Kidney epithelial cell (primary cell): ENCODE data around the gene PFDN1. TPM values are rescaled to one million over a fixed set of nuclear protein-coding genes. Genes with fewer than 3 reads are reported as not detected.

Experiments used
- DNase-seq: peaks from one replicate; pipeline ENCODE4 v3.0.0-alpha.2; 2010; ENCODE audit warnings: low read depth
- H3K27me3 ChIP-seq: 2 replicates; pipeline ENCODE4 v1.6.0; 2011; ENCODE audit warnings: low read length; ENCODE audit not compliant: control insufficient read depth, insufficient read depth
- H3K36me3 ChIP-seq: 2 replicates; pipeline ENCODE4 v1.5.1; 2011; ENCODE audit warnings: low read length; ENCODE audit not compliant: control insufficient read depth, insufficient read depth
- H3K4me3 ChIP-seq: 2 replicates; pipeline ENCODE4 v1.5.1; 2011; ENCODE audit warnings: low read depth, mild to moderate bottlenecking, control low read depth, low read length
- total RNA-seq: library from RNA; depleted of rRNA; stranded (reverse); fragments of >200 nt; gene quantifications from 2 replicates; pipeline ENCODE4 v1.2.3, GENCODE V29; 2015
- TF ChIP-seq, protein P1 (sequence below): IDR thresholded peaks from 2 replicates; pipeline ENCODE4 v1.5.1; 2011; ENCODE audit warnings: mild to moderate bottlenecking, moderate library complexity, low read length, control low read depth, inconsistent platforms; ENCODE audit not compliant: insufficient read depth, poor library complexity, severe bottlenecking

Gene PFDN1
- total RNA-seq, 1 donor from 2014 or later: 124 TPM

DNA sequence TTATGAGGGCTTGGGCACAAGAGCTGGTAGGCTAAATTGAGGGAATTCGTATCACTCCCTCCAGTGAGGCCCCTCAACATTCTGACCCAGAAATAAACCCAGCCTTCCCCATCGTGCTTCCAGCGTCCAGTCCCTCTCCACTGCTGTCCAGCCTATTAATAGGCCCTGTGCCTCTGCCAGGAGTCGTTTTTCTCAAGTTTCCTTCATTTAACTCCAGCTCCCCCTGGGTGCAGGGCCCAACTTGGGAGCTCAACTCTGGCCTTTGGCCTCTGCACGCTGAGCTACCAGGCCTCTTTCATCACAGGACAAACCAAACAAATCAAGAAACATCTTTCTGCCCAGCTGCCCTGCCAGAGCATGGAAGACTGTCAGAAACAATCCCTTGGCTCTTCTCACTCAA, 33.5 kb upstream of the PFDN1 start:
- TF ChIP-seq, protein P1, sequence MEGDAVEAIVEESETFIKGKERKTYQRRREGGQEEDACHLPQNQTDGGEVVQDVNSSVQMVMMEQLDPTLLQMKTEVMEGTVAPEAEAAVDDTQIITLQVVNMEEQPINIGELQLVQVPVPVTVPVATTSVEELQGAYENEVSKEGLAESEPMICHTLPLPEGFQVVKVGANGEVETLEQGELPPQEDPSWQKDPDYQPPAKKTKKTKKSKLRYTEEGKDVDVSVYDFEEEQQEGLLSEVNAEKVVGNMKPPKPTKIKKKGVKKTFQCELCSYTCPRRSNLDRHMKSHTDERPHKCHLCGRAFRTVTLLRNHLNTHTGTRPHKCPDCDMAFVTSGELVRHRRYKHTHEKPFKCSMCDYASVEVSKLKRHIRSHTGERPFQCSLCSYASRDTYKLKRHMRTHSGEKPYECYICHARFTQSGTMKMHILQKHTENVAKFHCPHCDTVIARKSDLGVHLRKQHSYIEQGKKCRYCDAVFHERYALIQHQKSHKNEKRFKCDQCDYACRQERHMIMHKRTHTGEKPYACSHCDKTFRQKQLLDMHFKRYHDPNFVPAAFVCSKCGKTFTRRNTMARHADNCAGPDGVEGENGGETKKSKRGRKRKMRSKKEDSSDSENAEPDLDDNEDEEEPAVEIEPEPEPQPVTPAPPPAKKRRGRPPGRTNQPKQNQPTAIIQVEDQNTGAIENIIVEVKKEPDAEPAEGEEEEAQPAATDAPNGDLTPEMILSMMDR: no peak
- Histone ChIP-seq H3K4me3 (no peak overlapping the region), H3K27me3 (no peaks in the 10 kb centered on the region), H3K36me3 (peaks cover 1% of the 10 kb centered on the region)
- no peak for DNase-seq

DNA sequence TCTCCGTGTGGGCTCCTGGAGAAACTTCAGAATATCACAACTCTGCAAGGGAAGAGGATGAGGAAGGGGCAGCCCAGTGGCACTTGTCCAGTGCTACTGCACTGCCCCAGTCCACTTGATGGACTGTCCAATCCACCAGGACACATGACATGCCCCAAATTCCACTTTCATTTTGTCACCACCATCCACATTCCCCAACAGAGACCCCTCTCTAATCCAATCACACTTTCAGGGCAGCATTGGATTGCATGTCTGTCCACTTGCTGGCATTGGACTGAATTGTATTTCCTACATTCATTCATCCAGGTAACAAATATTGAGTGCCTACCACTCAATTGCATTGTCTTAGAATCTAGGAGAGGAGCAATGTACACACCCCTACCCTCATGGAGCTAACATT, 28.7 kb upstream of the PFDN1 start:
- Histone ChIP-seq H3K4me3 (no peak overlapping the region), H3K27me3 (no peaks in the 10 kb centered on the region), H3K36me3 (peaks cover 1% of the 10 kb centered on the region)
- TF ChIP-seq, protein P1: no peak
- no peak for DNase-seq

DNA sequence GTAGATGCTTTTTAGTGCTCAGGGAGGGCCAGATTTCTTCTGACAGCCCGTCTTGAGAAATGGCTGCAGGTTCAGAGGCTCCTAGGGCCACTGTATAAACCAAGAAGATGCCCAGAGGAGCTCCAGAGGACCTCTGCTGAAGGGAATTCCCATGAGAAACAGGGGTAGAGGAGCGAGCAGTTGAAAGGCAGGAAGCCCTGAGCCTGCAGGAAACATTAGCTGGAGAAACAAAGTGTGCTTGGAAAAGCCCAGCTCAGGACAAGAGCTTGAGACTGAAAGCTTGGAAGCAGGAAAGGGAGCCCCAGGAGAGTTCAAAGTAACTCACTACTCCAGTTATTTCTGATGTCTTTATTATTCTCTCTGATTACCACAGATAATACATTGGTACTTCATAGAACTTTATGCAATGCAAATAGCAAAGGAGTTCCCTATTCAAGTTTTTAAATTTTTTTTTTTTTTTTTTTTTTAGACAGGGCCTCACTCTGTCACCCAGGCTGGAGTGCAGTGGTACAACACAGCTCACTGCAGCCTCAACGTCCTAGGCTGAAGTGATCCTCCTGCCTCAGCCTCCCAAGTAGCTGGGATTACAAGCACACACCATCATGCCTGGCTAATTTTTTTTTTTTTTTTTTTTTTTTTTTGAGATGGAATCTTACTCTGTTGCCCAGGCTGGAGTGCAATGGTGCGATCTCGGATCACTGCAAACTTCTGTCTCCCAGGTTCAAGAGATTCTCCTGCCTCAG, 27.0 kb upstream of the PFDN1 start:
- Histone ChIP-seq H3K36me3 (peaks cover 1% of the 10 kb centered on the region), H3K4me3 (no peak overlapping the region), H3K27me3 (no peaks in the 10 kb centered on the region)
- no peak for DNase-seq
- TF ChIP-seq, protein P1: no peak

DNA sequence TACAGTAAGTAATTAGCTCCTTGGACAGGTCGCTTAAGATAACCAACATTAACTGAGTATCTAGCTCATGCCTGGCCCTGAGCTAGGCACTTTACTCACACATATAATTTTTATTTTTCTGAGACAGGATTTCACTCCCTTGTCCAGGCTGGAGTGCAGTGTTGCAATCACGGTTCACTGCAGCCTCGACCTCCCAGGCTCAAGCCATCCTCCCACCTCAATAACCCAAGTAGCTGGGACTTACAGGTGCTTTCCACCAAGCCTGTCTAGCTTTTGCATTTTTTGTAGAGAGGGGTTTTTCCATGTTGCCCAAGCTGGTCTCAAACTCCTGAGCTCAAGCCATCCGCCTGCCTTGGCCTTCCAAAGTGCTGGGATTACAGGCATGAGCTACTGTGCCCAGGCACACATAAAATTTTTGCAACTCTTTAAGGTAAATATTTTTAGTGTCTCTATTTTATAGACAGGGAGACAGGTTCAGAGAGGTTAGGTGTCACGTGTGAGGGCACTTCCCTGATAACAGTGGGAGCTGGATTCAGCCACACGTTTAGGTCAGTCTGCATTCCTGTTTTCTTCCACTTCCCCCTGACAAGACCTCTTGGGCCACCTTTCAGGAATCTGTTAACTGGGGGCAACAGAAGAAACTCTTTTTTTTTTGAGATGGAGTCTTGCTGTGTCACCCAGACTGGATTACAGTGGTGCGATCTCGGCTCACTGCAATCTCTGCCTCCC, 25.3 kb upstream of the PFDN1 start:
- Histone ChIP-seq H3K4me3 (no peak overlapping the region), H3K36me3 (no peaks in the 10 kb centered on the region), H3K27me3 (no peaks in the 10 kb centered on the region)
- no peak for DNase-seq
- TF ChIP-seq, protein P1: no peak

DNA sequence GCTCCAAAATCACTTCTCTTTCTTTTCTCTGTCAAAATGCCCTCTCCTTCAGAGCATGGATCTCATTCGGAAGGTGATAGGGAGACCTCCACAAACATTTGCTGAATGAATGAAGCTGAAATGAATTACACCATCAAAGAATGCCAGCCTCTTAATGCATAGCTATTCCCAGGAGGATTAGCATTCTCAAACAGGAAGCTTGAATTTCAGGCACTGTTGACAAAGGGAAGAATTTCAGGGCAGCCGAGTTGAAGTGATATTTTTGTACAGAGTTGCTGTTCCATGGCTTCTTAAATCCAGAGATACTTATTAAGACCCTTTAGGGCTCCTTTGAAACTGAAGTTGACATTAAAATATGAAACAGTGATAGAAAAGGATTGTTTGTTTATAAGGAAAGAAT, 24.7 kb upstream of the PFDN1 start:
- TF ChIP-seq, protein P1: no peak
- DNase-seq: no peak
- Histone ChIP-seq H3K36me3 (no peaks in the 10 kb centered on the region), H3K27me3 (no peaks in the 10 kb centered on the region), H3K4me3 (no peak overlapping the region)

DNA sequence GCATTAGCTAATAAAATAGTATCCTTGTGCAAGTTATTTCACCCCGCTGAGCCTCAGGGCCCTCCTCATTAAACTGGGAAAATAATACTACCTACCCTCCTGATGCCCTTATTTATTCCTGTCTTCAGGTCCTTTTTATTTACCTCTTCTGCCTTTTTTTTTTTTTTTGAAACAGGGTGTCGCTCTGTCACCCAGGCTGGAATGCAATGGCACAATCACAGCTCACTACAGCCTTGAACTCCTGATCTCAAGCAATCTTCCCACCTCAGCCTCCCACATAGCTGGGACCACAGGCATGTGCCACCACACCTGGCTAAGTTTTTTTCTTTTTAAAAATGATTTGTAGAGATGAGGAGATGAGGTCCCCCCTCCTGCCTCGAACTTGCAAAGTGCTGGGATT, 22.6 kb upstream of the PFDN1 start:
- Histone ChIP-seq H3K4me3 (no peak overlapping the region), H3K27me3 (no peaks in the 10 kb centered on the region), H3K36me3 (no peaks in the 10 kb centered on the region)
- TF ChIP-seq, protein P1: no peak
- no peak for DNase-seq
